ENCODE measurements around the gene ZBTB17. TPM values are rescaled to one million over a fixed set of nuclear protein-coding genes. Genes with fewer than 3 reads are reported as not detected.

Gene ZBTB17
- total RNA-seq, 1 donor from 2014 or later, result 19.5 TPM

- Mint-ChIP-seq H3K4me3 (no peak overlapping the region), H3K36me3 (peaks cover 21% of the 10 kb centered on the region), H3K4me1 (peaks cover 3% of the 10 kb centered on the region), H3K9me3 (no peaks in the 10 kb centered on the region), H3K27me3 (ENCODE audit: insufficient read depth, low read depth) (peaks cover 6% of the 10 kb centered on the region), H3K27ac (no peak overlapping the region)
- H3F3A ChIP-seq (ENCODE audit: low read depth), result peaks cover 3% of the 10 kb centered on the region
- H3K4me3 ChIP-seq, result no peak overlapping the region
- no peaks in the 10 kb centered on the region for H3K36me3 ChIP-seq
- H2AFZ ChIP-seq (replicated peaks), result no peak overlapping the region
- H3K27ac ChIP-seq, result no peak overlapping the region
- no peaks in the 10 kb centered on the region for H3K79me2 ChIP-seq (ENCODE audit: low read depth)
- peaks cover 12% of the 10 kb centered on the region for H4K20me1 ChIP-seq (ENCODE audit: low read depth)
- no peaks in the 10 kb centered on the region for H3K9me3 ChIP-seq (ENCODE audit: low read depth)
- H3K4me1 ChIP-seq, result no peaks in the 10 kb centered on the region
- no peak overlapping the region for H3K4me2 ChIP-seq
- H3K9ac ChIP-seq, result no peak overlapping the region
- no peak for DNase-seq (ENCODE audit: low spot score)
- no peak for TF ChIP-seq EZH2phosphoT487 (IDR thresholded peaks at IDR 0.05)
- H3K27me3 ChIP-seq, result no peaks in the 10 kb centered on the region
Measured at GRCh38 chr1:15942661-15943327, 33.1 kb downstream of the ZBTB17 start.

GRCh38 chr1:15941899-15942660 is 33.8 kb downstream of the ZBTB17 start:
- no peak overlapping the region for H3K4me2 ChIP-seq
- no peaks in the 10 kb centered on the region for H3K27me3 ChIP-seq
- no peak overlapping the region for H2AFZ ChIP-seq (replicated peaks)
- peaks cover 7% of the 10 kb centered on the region for H3F3A ChIP-seq (ENCODE audit: low read depth)
- Mint-ChIP-seq H3K36me3 (peaks cover 23% of the 10 kb centered on the region), H3K4me3 (no peak overlapping the region), H3K9me3 (no peaks in the 10 kb centered on the region), H3K27ac (no peak overlapping the region), H3K4me1 (no peaks in the 10 kb centered on the region), H3K27me3 (ENCODE audit: insufficient read depth, low read depth) (peaks cover 6% of the 10 kb centered on the region)
- no peaks in the 10 kb centered on the region for H3K4me1 ChIP-seq
- H3K4me3 ChIP-seq, result no peak overlapping the region
- H4K20me1 ChIP-seq (ENCODE audit: low read depth), result peaks cover 7% of the 10 kb centered on the region
- no peaks in the 10 kb centered on the region for H3K79me2 ChIP-seq (ENCODE audit: low read depth)
- DNase-seq (ENCODE audit: low spot score), result no peak
- H3K9me3 ChIP-seq (ENCODE audit: low read depth), result no peaks in the 10 kb centered on the region
- TF ChIP-seq EZH2 (IDR thresholded peaks at IDR 0.05), result no peak
- H3K9ac ChIP-seq, result no peak overlapping the region
- no peaks in the 10 kb centered on the region for H3K36me3 ChIP-seq
- no peak overlapping the region for H3K27ac ChIP-seq

GRCh38 chr1:15941044-15941840 is 34.7 kb downstream of the ZBTB17 start:
- peaks cover 5% of the 10 kb centered on the region for H4K20me1 ChIP-seq (ENCODE audit: low read depth)
- H3K36me3 Mint-ChIP-seq, result peaks cover 25% of the 10 kb centered on the region
- H3K9ac ChIP-seq, result no peak overlapping the region
- peaks cover 8% of the 10 kb centered on the region for H3K27me3 Mint-ChIP-seq (ENCODE audit: insufficient read depth, low read depth)
- no peak overlapping the region for H3K4me3 Mint-ChIP-seq
- no peak overlapping the region for H2AFZ ChIP-seq (replicated peaks)
- TF ChIP-seq EZH2 (IDR thresholded peaks at IDR 0.05) (no peak), CTCF (IDR thresholded peaks at IDR 0.05) (no peak), EZH2phosphoT487 (IDR thresholded peaks at IDR 0.05) (no peak)
- H3K9me3 ChIP-seq (ENCODE audit: low read depth), result no peaks in the 10 kb centered on the region
- DNase-seq (ENCODE audit: low spot score), result no peak
- H3F3A ChIP-seq (ENCODE audit: low read depth), result peaks cover 7% of the 10 kb centered on the region
- H3K27ac Mint-ChIP-seq, result no peak overlapping the region
- no peak overlapping the region for H3K4me2 ChIP-seq
- no peaks in the 10 kb centered on the region for H3K9me3 Mint-ChIP-seq
- no peaks in the 10 kb centered on the region for H3K4me1 Mint-ChIP-seq
- H3K27ac ChIP-seq, result no peak overlapping the region
- H3K4me3 ChIP-seq, result no peak overlapping the region
- H3K27me3 ChIP-seq, result no peaks in the 10 kb centered on the region
- H3K4me1 ChIP-seq, result no peaks in the 10 kb centered on the region
- H3K36me3 ChIP-seq, result no peaks in the 10 kb centered on the region
- no peaks in the 10 kb centered on the region for H3K79me2 ChIP-seq (ENCODE audit: low read depth)

All from neural progenitor cell (in vitro differentiated cells).